ENCODE data around the gene ZBTB11.

- TF ChIP-seq, protein P1, sequence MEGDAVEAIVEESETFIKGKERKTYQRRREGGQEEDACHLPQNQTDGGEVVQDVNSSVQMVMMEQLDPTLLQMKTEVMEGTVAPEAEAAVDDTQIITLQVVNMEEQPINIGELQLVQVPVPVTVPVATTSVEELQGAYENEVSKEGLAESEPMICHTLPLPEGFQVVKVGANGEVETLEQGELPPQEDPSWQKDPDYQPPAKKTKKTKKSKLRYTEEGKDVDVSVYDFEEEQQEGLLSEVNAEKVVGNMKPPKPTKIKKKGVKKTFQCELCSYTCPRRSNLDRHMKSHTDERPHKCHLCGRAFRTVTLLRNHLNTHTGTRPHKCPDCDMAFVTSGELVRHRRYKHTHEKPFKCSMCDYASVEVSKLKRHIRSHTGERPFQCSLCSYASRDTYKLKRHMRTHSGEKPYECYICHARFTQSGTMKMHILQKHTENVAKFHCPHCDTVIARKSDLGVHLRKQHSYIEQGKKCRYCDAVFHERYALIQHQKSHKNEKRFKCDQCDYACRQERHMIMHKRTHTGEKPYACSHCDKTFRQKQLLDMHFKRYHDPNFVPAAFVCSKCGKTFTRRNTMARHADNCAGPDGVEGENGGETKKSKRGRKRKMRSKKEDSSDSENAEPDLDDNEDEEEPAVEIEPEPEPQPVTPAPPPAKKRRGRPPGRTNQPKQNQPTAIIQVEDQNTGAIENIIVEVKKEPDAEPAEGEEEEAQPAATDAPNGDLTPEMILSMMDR (IDR thresholded peaks at IDR 0.05), result no peak
- TF ChIP-seq POLR2A (IDR thresholded peaks at IDR 0.05), result no peak
Measured at GRCh38 chr3:101702726-101703125, 25.8 kb upstream of the ZBTB11 start.
